ENCODE measurements around the gene NPW.
"Not testable (repeated sequence)": the region's sequence is repeated elsewhere in the genome, so short reads cannot be mapped to it uniquely, and the experiment has no call there.

Gene NPW

GRCh38 chr16:2005646-2006045 is 13.9 kb upstream of the NPW start:
- no peak for ATAC-seq
- H3K27me3 Mint-ChIP-seq = no peaks in the 10 kb centered on the region
- H3K4me3 Mint-ChIP-seq = peak overlapping the region; percentile 20
- H3K36me3 Mint-ChIP-seq = peaks cover 50% of the 10 kb centered on the region
- no peaks in the 10 kb centered on the region for H3K9me3 Mint-ChIP-seq
- peaks cover 60% of the 10 kb centered on the region for H3K4me1 Mint-ChIP-seq
- peak overlapping the region; percentile 60 for H3K27ac Mint-ChIP-seq

GRCh38 chr16:2006317-2006716 is 13.3 kb upstream of the NPW start:
- H3K27ac Mint-ChIP-seq = peak overlapping the region; percentile 60
- H3K9me3 Mint-ChIP-seq = no peaks in the 10 kb centered on the region
- ATAC-seq = no peak
- peaks cover 43% of the 10 kb centered on the region for H3K36me3 Mint-ChIP-seq
- H3K27me3 Mint-ChIP-seq = no peaks in the 10 kb centered on the region
- H3K4me1 Mint-ChIP-seq = peaks cover 60% of the 10 kb centered on the region
- peak overlapping the region; percentile 27 for H3K4me3 Mint-ChIP-seq

DNA sequence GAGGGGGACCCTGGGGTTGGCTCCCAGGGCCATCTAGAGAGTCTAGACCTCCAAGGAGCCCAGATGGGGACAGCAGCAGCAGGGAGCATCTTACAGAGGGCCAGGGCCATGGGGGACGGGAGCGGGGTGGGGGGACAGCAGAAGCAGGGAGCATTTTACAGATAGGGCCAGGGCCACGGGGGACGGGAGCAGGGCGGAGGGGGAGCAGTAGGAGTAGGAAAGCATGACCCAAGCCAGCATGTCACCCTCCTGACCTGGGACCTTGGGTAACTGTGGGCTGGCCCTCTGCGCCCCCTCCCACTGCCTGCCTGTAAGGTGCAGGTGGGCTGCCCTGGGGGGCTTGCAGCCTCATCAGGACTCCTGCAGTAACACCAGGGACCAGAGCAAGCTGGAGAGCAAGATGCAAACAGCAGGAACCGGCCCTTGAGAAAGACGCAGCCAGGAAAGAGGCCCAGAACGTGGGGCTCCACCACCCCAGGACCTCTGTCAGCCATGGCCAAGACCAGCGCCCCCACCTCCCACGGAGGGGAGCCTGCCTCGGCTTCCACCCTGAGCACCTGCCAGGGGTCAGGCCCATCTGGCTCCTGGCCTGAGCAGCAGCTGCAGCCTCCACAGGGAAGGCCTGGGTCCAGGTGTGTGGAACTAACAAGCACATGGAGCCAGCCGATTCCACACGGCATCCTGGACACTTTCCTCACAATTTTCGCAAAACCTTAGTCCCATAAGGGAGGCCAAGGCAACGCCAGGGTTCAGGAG is 12.3 kb upstream of the NPW start:
- H3K27me3 Mint-ChIP-seq = no peaks in the 10 kb centered on the region
- peaks cover 38% of the 10 kb centered on the region for H3K36me3 Mint-ChIP-seq
- ATAC-seq = no peak
- H3K4me3 Mint-ChIP-seq = peak overlapping the region; percentile 83
- no peaks in the 10 kb centered on the region for H3K9me3 Mint-ChIP-seq
- peaks cover 60% of the 10 kb centered on the region for H3K4me1 Mint-ChIP-seq
- H3K27ac Mint-ChIP-seq = peak overlapping the region; percentile 60

DNA sequence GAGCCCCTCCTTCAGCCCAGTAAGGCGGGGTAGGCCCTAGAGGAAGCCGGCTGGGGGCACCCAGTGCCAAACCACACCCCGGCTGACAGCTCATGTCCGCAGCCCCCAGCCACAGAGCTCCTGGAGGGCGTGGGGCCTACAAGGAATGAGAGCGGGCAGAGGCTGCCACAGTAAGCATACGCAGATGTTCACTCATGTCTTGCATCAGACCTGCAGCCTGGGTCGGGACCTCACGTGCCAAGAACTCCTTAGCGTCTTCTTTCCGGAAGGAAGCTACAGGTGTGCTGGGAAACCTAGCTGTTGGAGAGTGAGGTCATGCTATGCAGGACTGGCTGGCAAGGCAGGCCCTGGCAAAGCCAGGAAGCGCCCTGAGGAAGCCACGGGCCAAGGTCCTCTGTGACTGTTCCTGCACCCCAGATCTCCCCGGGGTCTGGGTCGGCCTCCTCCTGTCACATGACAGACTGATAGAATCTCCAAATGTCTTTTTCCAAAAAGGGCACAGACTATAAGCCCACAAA is 11.5 kb upstream of the NPW start:
- H3K4me1 Mint-ChIP-seq = peaks cover 60% of the 10 kb centered on the region
- ATAC-seq = no peak
- no peaks in the 10 kb centered on the region for H3K27me3 Mint-ChIP-seq
- H3K4me3 Mint-ChIP-seq = peak overlapping the region; percentile 83
- H3K9me3 Mint-ChIP-seq = no peaks in the 10 kb centered on the region
- H3K27ac Mint-ChIP-seq = peak overlapping the region; percentile 61
- H3K36me3 Mint-ChIP-seq = peaks cover 35% of the 10 kb centered on the region

DNA sequence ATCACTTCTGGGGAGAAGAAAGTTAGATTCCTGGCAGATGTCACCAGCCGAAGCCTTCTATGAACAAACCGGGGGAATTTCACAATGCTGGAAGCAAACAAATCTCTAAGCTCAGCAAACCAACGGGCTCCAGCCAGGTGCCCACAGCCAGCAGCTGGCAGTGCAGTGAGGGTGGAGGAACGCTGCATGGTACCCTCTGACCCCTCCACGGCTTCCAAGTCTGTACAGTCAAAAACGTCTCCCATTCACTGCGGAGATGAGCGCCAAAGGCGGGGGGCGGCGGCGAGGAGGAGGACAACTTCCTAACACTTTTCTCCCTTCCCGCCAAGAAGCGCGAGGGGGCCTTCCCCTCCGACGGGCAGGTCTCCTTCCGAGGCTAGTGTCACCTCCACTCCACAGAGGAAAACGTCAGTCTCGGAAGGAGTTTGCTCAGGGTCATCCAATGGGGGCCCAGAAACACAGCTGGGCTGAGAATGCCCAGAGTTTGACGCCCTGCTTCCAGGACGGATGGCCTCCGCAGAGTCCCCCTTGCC is 10.9 kb upstream of the NPW start:
- Mint-ChIP-seq H3K27me3 (no peaks in the 10 kb centered on the region), H3K4me3 (peak overlapping the region; percentile 83), H3K36me3 (peaks cover 35% of the 10 kb centered on the region), H3K9me3 (no peaks in the 10 kb centered on the region), H3K4me1 (peaks cover 60% of the 10 kb centered on the region), H3K27ac (peak overlapping the region; percentile 61)
- no peak for ATAC-seq

DNA sequence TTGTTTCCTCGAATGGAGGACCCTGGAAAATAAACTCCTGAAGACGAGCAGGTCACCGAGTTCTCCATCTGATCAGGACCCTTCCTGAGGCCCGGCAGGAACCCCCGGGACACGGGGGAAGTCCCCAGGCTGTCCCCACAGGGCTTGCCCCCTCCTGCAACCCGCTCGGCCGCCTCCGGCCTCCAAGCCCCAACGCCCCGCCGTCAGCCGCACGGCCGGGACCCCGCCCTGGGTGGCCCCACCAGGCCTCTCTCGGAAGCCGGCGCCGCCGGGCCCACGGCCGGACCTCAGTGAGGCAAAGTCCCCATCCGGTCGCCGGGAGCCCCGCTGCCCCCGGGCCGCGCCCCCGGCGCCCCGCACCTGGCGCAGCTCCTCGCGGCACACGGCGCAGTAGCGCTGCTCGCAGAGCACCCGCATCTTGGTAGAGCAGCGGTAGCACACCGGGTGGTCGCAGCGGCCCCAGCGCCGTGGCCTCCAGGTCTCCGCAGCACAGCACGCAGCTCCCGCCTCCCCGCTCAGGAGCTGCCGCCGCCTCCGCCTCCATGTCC is 10.3 kb upstream of the NPW start:
- peak overlapping the region; percentile 93 for H3K27ac Mint-ChIP-seq
- H3K36me3 Mint-ChIP-seq = peaks cover 35% of the 10 kb centered on the region
- no peaks in the 10 kb centered on the region for H3K27me3 Mint-ChIP-seq
- no peaks in the 10 kb centered on the region for H3K9me3 Mint-ChIP-seq
- peak; percentile 54 for ATAC-seq
- H3K4me1 Mint-ChIP-seq = peaks cover 55% of the 10 kb centered on the region
- H3K4me3 Mint-ChIP-seq = peak overlapping the region; percentile 83

DNA sequence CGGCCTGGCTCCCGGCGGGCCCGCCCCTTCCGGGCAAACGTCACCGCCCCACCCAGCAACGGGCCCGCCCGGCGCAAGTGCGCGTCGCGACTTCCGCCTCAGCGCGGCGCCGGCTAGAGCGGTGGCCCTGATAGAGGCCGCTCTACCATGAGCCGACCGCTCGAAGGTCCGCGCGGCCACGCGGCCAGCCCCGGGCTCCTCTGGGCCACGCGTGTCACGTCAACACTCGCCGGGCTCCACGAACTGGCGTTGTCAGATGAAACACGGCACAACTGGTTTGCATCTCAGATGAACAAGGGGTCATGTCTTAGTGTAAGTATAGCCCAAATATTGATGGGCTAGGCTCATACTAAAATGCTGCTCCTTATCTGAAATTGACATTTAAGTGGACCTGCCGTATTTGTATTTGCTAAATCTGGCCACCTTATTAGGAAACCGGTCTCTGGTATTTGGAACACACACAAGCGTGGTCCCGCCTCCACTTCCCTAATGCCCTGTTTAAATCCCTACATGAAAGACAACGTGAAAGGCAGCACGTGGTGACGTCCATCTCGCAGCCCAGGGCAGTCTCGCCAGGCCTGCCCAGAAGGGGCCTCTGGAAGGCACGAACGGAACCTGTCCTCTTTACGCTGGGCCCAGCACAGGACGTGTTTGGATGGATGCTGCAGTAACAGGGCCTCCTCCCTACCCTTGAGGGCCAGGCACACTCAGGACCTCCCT is 9.6 kb upstream of the NPW start, which contains the start of gene ZNF598:
Gene ZNF598, minus strand, starts transcription at position 31 of the 720 bp plus-strand sequence.
- H3K4me1 Mint-ChIP-seq = peaks cover 48% of the 10 kb centered on the region
- H3K27me3 Mint-ChIP-seq = no peaks in the 10 kb centered on the region
- no peaks in the 10 kb centered on the region for H3K9me3 Mint-ChIP-seq
- peak within 1 kb of the TSS; percentile 90 for H3K4me3 Mint-ChIP-seq
- H3K27ac Mint-ChIP-seq = peak within 1 kb of the TSS; percentile 93
- peaks cover 32% of the 10 kb centered on the region for H3K36me3 Mint-ChIP-seq
- ATAC-seq = peak; percentile 98

GRCh38 chr16:2011726-2012125 is 7.9 kb upstream of the NPW start:
- Mint-ChIP-seq H3K4me1 (peaks cover 30% of the 10 kb centered on the region), H3K36me3 (peaks cover 17% of the 10 kb centered on the region)
- not testable (repeated sequence) for H3K27ac Mint-ChIP-seq, ATAC-seq, H3K4me3 Mint-ChIP-seq, H3K9me3 Mint-ChIP-seq, H3K27me3 Mint-ChIP-seq

- H3K27ac Mint-ChIP-seq = no peak overlapping the region
- no peak for ATAC-seq
- H3K9me3 Mint-ChIP-seq = no peaks in the 10 kb centered on the region
- peaks cover 12% of the 10 kb centered on the region for H3K4me1 Mint-ChIP-seq
- H3K36me3 Mint-ChIP-seq = peaks cover 3% of the 10 kb centered on the region
- H3K27me3 Mint-ChIP-seq = peaks cover 10% of the 10 kb centered on the region
- H3K4me3 Mint-ChIP-seq = no peak overlapping the region
Observed at GRCh38 chr16:2013527-2013926, 6.1 kb upstream of the NPW start.

- no peak for ATAC-seq
- Mint-ChIP-seq H3K4me3 (no peak overlapping the region), H3K4me1 (peaks cover 3% of the 10 kb centered on the region), H3K27me3 (peaks cover 21% of the 10 kb centered on the region), H3K36me3 (no peaks in the 10 kb centered on the region), H3K27ac (no peak overlapping the region), H3K9me3 (no peaks in the 10 kb centered on the region)
Observed at GRCh38 chr16:2015117-2015946, 4.3 kb upstream of the NPW start.

GRCh38 chr16:2015947-2016208 is 3.7 kb upstream of the NPW start:
- ATAC-seq = no peak
- Mint-ChIP-seq H3K4me3 (no peak overlapping the region), H3K27me3 (peaks cover 27% of the 10 kb centered on the region), H3K9me3 (no peaks in the 10 kb centered on the region), H3K36me3 (no peaks in the 10 kb centered on the region), H3K4me1 (peaks cover 6% of the 10 kb centered on the region), H3K27ac (no peak overlapping the region)

DNA sequence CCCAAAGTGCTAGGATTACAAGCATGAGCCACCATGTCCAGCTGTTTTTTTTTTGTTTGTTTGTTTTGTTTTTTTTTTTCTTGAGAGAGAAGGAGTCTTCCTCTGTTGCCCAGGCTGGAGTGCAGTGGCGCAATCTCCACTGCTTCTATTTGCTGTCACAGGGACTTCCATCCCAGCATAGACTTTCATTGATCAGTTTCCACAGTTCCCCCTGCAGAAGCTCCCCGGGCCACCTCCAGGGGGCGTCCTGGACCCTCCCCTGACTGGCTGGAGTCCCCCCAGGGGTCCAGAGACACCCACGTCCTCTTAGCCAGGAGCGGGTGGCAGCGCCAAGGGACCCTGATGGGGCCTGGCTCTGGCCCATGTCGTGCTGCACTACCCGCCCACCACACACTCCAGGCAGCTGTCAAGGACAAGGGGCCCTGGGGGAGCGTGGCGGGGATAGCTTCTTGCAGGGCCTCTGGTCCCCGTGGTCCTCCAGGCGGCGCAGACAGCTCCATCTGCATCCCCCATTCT is 3.1 kb upstream of the NPW start:
- Mint-ChIP-seq H3K4me3 (no peak overlapping the region), H3K4me1 (peaks cover 8% of the 10 kb centered on the region), H3K9me3 (no peaks in the 10 kb centered on the region), H3K27me3 (peaks cover 33% of the 10 kb centered on the region), H3K36me3 (no peaks in the 10 kb centered on the region), H3K27ac (no peak overlapping the region)
- no peak for ATAC-seq

GRCh38 chr16:2019921-2020831 is 591 bp downstream of the NPW start:
- Mint-ChIP-seq H3K4me3 (peak overlapping the region; percentile 58), H3K27ac (no peak overlapping the region), H3K9me3 (no peaks in the 10 kb centered on the region), H3K27me3 (peaks cover 66% of the 10 kb centered on the region), H3K36me3 (no peaks in the 10 kb centered on the region), H3K4me1 (peaks cover 25% of the 10 kb centered on the region)
- ATAC-seq = no peak

- Mint-ChIP-seq H3K9me3 (no peaks in the 10 kb centered on the region), H3K4me3 (peak overlapping the region; percentile 72), H3K27me3 (peaks cover 75% of the 10 kb centered on the region), H3K27ac (peak overlapping the region; percentile 75), H3K4me1 (peaks cover 33% of the 10 kb centered on the region), H3K36me3 (no peaks in the 10 kb centered on the region)
- peak; percentile 39 for ATAC-seq
Observed at GRCh38 chr16:2022723-2023091, 3.1 kb downstream of the NPW start.
